Osteocyte (in vitro differentiated cells): ENCODE results near the gene KRTAP1-1. TPM values are rescaled to one million over a fixed set of nuclear protein-coding genes. Genes with fewer than 3 reads are reported as not detected.
"Not testable (repeated sequence)": the region's sequence is repeated elsewhere in the genome, so short reads cannot be mapped to it uniquely, and the experiment has no call there.

Source experiments
- DNase-seq: peaks from one replicate; pipeline ENCODE4 v3.0.0; 2021; ENCODE audit warnings: mixed read lengths; ENCODE audit not compliant: unreplicated experiment; ENCODE audit errors: extremely low spot score
- H3K27ac Mint-ChIP-seq: one replicate; pipeline ENCODE4 v1.8.0; 2021; ENCODE audit warnings: mild to moderate bottlenecking, mixed read lengths; ENCODE audit not compliant: unreplicated experiment
- H3K27me3 Mint-ChIP-seq: one replicate; pipeline ENCODE4 v1.8.0; 2021; ENCODE audit warnings: mixed read lengths; ENCODE audit not compliant: unreplicated experiment
- H3K36me3 Mint-ChIP-seq: one replicate; pipeline ENCODE4 v1.8.0; 2021; ENCODE audit warnings: mixed read lengths; ENCODE audit not compliant: unreplicated experiment
- H3K4me1 Mint-ChIP-seq: one replicate; pipeline ENCODE4 v1.8.0; 2021; ENCODE audit warnings: mixed read lengths; ENCODE audit not compliant: unreplicated experiment
- H3K4me3 Mint-ChIP-seq: one replicate; pipeline ENCODE4 v1.8.0; 2021; ENCODE audit warnings: mild to moderate bottlenecking, moderate library complexity, mixed read lengths; ENCODE audit not compliant: unreplicated experiment
- H3K9me3 Mint-ChIP-seq: one replicate; pipeline ENCODE4 v1.8.0; 2021; ENCODE audit warnings: mixed read lengths; ENCODE audit not compliant: unreplicated experiment
- CTCF ChIP-seq: fragments of 200-600 bp; sonication (generic); IDR thresholded peaks from 2 replicates; pipeline ENCODE4 v1.5.0; 2021; ENCODE audit warnings: antibody characterized with exemption, mild to moderate bottlenecking, moderate library complexity
- total RNA-seq: library from RNA; stranded (reverse); gene quantifications from 2 replicates; pipeline ENCODE4 v1.2.1, GENCODE V29; 2021

KRTAP1-1 gene
- total RNA-seq, 1 donor from 2014 or later = not detected

GRCh38 chr17:41073676-41074075, 32.4 kb upstream of the KRTAP1-1 start:
- Mint-ChIP-seq H3K4me3 (no peak overlapping the region), H3K36me3 (no peaks in the 10 kb centered on the region), H3K27ac (no peak overlapping the region), H3K9me3 (peaks cover 3% of the 10 kb centered on the region), H3K27me3 (no peaks in the 10 kb centered on the region), H3K4me1 (no peaks in the 10 kb centered on the region)
- TF ChIP-seq CTCF = no peak
- no peak for DNase-seq

- no peak for DNase-seq
- no peaks in the 10 kb centered on the region for H3K36me3 Mint-ChIP-seq
- TF ChIP-seq CTCF = no peak
- H3K4me3 Mint-ChIP-seq = no peak overlapping the region
- no peaks in the 10 kb centered on the region for H3K27me3 Mint-ChIP-seq
- peaks cover 5% of the 10 kb centered on the region for H3K4me1 Mint-ChIP-seq
- no peaks in the 10 kb centered on the region for H3K9me3 Mint-ChIP-seq
- no peak overlapping the region for H3K27ac Mint-ChIP-seq
These were observed 30.5 kb upstream of the KRTAP1-1 start for GRCh38 chr17:41071606-41072360.

- Mint-ChIP-seq H3K4me1 (peaks cover 8% of the 10 kb centered on the region), H3K27me3 (no peaks in the 10 kb centered on the region), H3K4me3 (no peak overlapping the region), H3K27ac (no peak overlapping the region), H3K36me3 (no peaks in the 10 kb centered on the region), H3K9me3 (no peaks in the 10 kb centered on the region)
- no peak for TF ChIP-seq CTCF
- DNase-seq = no peak
These were observed 27.8 kb upstream of the KRTAP1-1 start for GRCh38 chr17:41069031-41069430.

- Mint-ChIP-seq H3K9me3 (no peaks in the 10 kb centered on the region), H3K36me3 (no peaks in the 10 kb centered on the region), H3K4me3 (no peak overlapping the region), H3K27ac (no peak overlapping the region), H3K4me1 (peaks cover 21% of the 10 kb centered on the region), H3K27me3 (no peaks in the 10 kb centered on the region)
- TF ChIP-seq CTCF = no peak
- no peak for DNase-seq
These were observed 26.0 kb upstream of the KRTAP1-1 start for GRCh38 chr17:41067281-41067680.

- Mint-ChIP-seq H3K9me3 (no peaks in the 10 kb centered on the region), H3K27ac (no peak within 1 kb of the TSS)
- no peak for DNase-seq
These were observed 24.8 kb upstream of the KRTAP1-1 start, which contains the start of gene KRTAP2-4 for GRCh38 chr17:41065829-41066624. TSS of gene KRTAP2-4 (minus strand) at chr17:41065879. CDS start at chr17:41065845, 34 bp downstream.

GRCh38 chr17:41065016-41065689, 23.9 kb upstream of the KRTAP1-1 start:
- H3K27me3 Mint-ChIP-seq, H3K9me3 Mint-ChIP-seq: not testable (repeated sequence)

More at GRCh38 chr17:41065829-41066624, 24.8 kb upstream of the KRTAP1-1 start, which contains the start of gene KRTAP2-4:
- Mint-ChIP-seq H3K4me3 (no peak within 1 kb of the TSS), H3K27me3 (no peaks in the 10 kb centered on the region), H3K4me1 (peaks cover 34% of the 10 kb centered on the region), H3K36me3 (no peaks in the 10 kb centered on the region)
- TF ChIP-seq CTCF = no peak

More at GRCh38 chr17:41065016-41065689, 23.9 kb upstream of the KRTAP1-1 start:
- not testable (repeated sequence) for H3K36me3 Mint-ChIP-seq, DNase-seq, H3K27ac Mint-ChIP-seq, H3K4me3 Mint-ChIP-seq
- peaks cover 42% of the 10 kb centered on the region for H3K4me1 Mint-ChIP-seq
